Hypothalamus (tissue), 51 donors: ENCODE results near the gene UCP3.
A peak's percentile ranks its signal among the peaks of the same experiment; 100 is the strongest.
"Not testable (repeated sequence)": the region's sequence is repeated elsewhere in the genome, so short reads cannot be mapped to it uniquely, and the experiment has no call there.

Experiments
- DNase-seq, 51 donors: peaks; one replicate each; lab custom pipeline; 2025; lab: John Stamatoyannopoulos, UW

UCP3 gene

GRCh38 chr11:74001822-74002286, 7.0 kb downstream of the UCP3 start:
- no peak for DNase-seq

GRCh38 chr11:74000307-74001133, 8.4 kb downstream of the UCP3 start:
- peak in 2 of 51 donors; percentile 19 for DNase-seq

DNA sequence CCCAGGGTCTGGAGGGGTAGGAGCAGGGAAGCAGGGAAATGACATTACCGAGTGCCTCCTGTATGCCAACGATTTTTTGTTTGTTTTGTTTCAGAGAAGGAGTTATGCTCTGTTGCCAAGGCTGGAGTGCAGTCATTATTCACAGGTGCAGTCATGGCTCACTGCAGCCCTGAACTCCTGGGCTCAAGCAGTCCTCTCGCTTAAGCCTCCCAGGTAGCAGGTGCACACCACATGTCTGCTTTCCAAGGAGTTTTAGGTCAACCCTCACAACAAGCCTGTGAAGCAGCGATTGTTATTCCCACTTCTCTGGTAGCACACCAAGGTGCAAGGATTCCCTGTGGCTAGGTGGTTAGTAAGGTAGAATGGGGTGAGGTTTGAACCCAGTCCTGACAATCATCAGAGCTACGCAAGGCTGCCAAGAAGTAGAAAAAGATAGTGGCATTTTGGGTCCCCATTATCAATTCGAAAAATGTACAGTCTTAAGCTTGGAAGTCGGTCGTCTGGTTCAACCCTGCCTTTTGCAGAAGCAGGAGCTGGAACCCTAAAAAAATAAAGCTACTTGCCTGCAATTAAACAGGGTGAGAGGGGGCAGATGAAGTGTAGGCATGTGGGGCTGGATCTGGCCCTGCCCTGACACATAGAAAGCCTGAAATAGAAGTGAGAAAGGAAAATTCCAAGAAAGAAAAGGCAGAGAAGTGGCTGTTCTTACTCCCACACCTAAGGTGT, 9.1 kb downstream of the UCP3 start:
- peak in 1 of 51 donors; percentile 62 for DNase-seq

DNA sequence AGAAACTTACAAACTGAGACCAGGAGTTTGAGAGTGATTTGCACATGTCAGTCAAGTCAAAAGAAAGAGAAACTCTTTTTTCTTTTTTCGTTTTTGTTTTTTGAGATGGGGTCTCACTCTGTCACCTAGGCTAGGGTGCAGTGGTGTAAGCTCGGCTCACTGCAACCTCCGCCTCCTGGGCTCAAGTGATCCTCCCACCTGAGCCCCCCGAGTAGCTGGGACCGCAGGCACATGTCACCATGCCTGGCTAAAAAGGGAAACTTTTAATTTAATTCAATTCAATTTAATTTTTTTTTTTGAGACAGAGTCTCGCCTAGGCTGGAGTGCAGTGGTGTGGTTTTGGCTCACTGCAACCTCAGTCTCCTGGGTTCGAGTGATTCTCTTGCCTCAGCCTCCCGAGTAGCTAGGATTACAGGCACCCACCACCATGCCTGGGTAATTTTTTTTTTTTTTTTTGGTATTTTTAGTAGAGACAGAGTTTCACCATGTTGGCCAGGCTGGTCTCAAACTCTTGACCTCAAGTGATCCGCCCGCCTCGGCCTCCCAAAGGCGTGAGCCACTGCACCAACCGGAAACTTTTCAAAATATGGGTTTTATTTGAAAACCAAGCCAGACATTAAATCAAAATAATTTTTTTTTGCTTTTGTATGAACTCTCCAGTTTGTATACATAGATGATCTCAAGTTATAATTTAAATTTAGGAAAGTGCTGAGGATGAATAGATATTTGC, 9.9 kb downstream of the UCP3 start:
- no peak for DNase-seq

DNA sequence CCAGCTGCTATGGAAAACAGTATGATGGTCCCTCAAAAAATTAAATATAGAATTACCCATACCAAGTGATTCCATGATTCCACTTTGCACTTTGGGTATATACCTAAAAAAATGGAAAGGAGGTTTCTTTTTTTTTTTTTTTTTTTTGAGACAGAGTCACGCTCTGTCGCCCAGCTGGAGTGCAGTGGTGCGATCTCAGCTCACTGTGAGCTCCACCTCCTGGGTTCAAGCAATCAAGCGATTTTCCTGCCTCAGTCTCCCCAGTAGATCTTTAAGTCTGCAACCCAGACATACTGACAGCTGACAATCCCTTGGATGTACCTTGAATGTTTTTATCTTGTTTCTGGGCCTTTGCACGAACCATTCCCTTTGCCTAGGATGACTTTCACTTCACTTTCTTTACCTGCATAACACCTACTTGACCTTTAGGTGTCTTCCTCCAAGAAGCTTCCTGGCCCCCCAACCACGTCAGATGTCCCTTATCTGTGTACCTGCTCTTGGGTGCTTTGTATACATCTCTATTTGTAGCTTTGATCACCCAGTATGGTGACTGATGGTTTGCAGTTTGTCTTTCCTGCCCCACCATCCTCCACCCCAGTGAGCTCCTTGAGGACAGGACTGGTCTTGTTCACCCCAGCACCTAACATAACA, 11.6 kb downstream of the UCP3 start:
- no peak for DNase-seq

DNA sequence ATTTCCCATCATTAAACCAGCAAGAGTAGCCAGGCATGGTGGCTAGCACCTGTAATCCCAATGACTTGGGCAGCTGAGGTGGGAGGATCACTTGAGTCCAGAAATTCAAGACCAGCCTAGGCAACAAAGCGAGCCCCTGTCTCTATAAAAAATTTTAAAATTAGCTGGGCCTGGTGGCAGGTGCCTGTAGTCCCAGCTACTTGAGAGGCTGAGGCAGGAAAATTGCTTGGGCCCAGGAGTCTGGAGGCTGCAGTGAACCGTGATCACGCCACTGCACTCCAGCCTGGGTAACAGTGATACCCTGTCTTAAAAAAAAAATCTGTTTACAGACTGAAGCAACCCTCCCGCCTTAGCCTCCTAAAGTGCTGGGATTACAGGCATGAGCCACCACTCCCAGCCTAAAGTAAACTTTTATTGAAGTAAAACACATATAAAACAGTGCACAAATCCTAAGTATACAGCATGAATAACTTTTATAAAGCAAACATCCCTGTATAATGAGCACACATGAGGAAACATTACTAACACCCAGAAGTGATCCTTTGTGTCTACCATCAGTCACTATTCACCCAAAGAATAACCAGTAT, 12.6 kb downstream of the UCP3 start:
- DNase-seq, result no peak

- no peak for DNase-seq
Measured at GRCh38 chr11:73995731-73996130, 13.2 kb downstream of the UCP3 start.

DNA sequence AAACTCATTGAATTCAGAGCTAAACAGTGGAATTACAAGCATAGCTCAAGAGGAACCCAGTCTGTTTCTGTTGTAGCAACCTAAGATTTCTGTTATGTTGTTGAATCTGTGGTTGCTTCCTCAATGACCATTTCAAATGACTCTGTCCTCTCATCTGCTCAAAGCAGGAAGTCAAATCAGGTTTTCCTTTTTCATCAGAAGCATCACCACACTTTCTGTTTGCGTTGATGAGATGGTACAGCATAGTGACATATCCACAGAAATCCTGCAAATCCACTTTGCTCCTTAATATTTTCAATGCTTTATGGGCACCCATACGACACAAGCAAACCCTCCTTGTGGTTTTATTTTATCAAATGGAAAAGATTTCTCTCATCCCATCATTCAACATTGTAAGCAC, 13.6 kb downstream of the UCP3 start:
- no peak for DNase-seq

- DNase-seq, result no peak
Measured at GRCh38 chr11:73991471-73992006, 17.3 kb downstream of the UCP3 start.

- DNase-seq, result no peak
Measured at GRCh38 chr11:73990730-73991129, 18.2 kb downstream of the UCP3 start.

- DNase-seq, result no peak
Measured at GRCh38 chr11:73989156-73989555, 19.7 kb downstream of the UCP3 start.

- no peak for DNase-seq
Measured at GRCh38 chr11:73988227-73988626, 20.7 kb downstream of the UCP3 start.

- not testable (repeated sequence) for DNase-seq
Measured at GRCh38 chr11:73985661-73986060, 23.2 kb downstream of the UCP3 start.

- DNase-seq, result no peak
Measured at GRCh38 chr11:73983741-73984538, 24.9 kb downstream of the UCP3 start.

- DNase-seq, result peak; percentile 47 to 96 (median 89)
Measured at GRCh38 chr11:73982990-73983740, 25.7 kb downstream of the UCP3 start.

GRCh38 chr11:73982595-73982989, 26.3 kb downstream of the UCP3 start, which contains the start of gene UCP2:
Gene UCP2 (minus strand): TSS chr11:73982843. CDS start chr11:73978378, 4,465 bp downstream.
- peak in 48 of 51 donors; percentile 45 to 92 (median 76) for DNase-seq

GRCh38 chr11:73981051-73981805, 27.7 kb downstream of the UCP3 start:
- no peak for DNase-seq
